ENCODE measurements around the gene ZFYVE21.

ZFYVE21 gene

DNA sequence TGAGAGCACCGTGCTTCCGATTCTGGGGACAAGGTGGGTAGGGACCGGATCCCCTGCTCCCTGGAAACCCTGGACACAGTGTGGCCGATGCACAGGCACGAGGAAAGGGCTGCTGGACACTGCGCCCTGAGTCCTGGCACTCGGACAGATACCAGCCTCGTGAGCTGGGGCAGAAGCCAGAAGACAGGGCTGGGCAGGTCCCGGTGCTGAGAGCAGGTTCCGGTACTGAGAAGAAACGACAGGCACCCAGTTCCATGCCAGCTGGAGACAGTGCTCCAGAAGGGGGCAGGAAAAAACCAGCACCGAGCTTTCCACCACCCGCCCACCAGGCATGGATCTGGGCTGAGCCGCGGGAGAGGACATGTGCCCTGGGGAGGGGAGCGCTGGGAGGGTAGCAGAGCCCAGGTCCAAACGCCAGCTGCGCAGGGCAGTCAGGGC, 6.8 kb upstream of the ZFYVE21 start:
- H3K4me3 ChIP-seq (ENCODE audit: low read depth, low read length): no peak overlapping the region
- H2BK120ac ChIP-seq (ENCODE audit: insufficient read depth, low read length, poor library complexity): no peak overlapping the region
- no peak for DNase-seq
- no peak overlapping the region for H2BK5ac ChIP-seq (ENCODE audit: low read depth, low read length, poor library complexity)
- peaks cover 4 to 12% of the 10 kb centered on the region in 2 experiments for H3K4me1 ChIP-seq (ENCODE audit: control insufficient read depth in 1 of 2, insufficient read depth in 2 of 2, low read length in 2 of 2)
- H4K8ac ChIP-seq (ENCODE audit: low read depth, low read length): no peak overlapping the region
- H3K79me2 ChIP-seq (ENCODE audit: control insufficient read depth, insufficient read depth, low read length, poor library complexity): no peaks in the 10 kb centered on the region
- peaks cover 58 to 64% of the 10 kb centered on the region in 2 experiments for H3K36me3 ChIP-seq (ENCODE audit: control insufficient read depth in 1 of 2, insufficient read depth in 2 of 2, low read length in 2 of 2)
- H2AK5ac ChIP-seq (ENCODE audit: low read length): no peak overlapping the region
- H3K79me1 ChIP-seq (ENCODE audit: low read length): no peaks in the 10 kb centered on the region
- no peak overlapping the region for H3K9ac ChIP-seq (ENCODE audit: low read length)
- no peak overlapping the region for H2AFZ ChIP-seq (ENCODE audit: insufficient read depth, low read length, poor library complexity)
- H3K4ac ChIP-seq (ENCODE audit: low read depth, low read length): no peak overlapping the region
- no peaks in the 10 kb centered on the region for H3K27me3 ChIP-seq (ENCODE audit: insufficient read depth, low read length)
- no peak overlapping the region for H3K27ac ChIP-seq (ENCODE audit: low read depth, low read length)
- H3K9me3 ChIP-seq (ENCODE audit: insufficient read depth, low read depth, low read length): no peaks in the 10 kb centered on the region
- no peak overlapping the region for H3K14ac ChIP-seq (ENCODE audit: low read length)
- H3K23ac ChIP-seq (ENCODE audit: low read length): no peak overlapping the region
- H3K4me2 ChIP-seq (ENCODE audit: low read length): no peak overlapping the region
- WGBS (ENCODE audit: extremely low coverage, insufficient coverage, insufficient read length): no CpG with 5 or more reads among the region's 18 CpGs
- no peak overlapping the region for H4K91ac ChIP-seq (ENCODE audit: low read depth, low read length)
- H4K12ac ChIP-seq (ENCODE audit: low read depth, low read length): no peak overlapping the region
- H2BK12ac ChIP-seq (ENCODE audit: low read length): no peak overlapping the region
- no peak overlapping the region for H3K18ac ChIP-seq (ENCODE audit: low read length)

GRCh38 chr14:103709814-103710213, 5.8 kb upstream of the ZFYVE21 start:
- Histone ChIP-seq H3K27me3 (ENCODE audit: insufficient read depth, low read length) (no peaks in the 10 kb centered on the region), H3K79me2 (ENCODE audit: control insufficient read depth, insufficient read depth, low read length, poor library complexity) (no peaks in the 10 kb centered on the region), H2AFZ (ENCODE audit: insufficient read depth, low read length, poor library complexity) (no peak overlapping the region), H3K18ac (ENCODE audit: low read length) (no peak overlapping the region), H4K91ac (ENCODE audit: low read depth, low read length) (no peak overlapping the region), H2BK12ac (ENCODE audit: low read length) (no peak overlapping the region), H3K23ac (ENCODE audit: low read length) (no peak overlapping the region), H3K4me1 (ENCODE audit: control insufficient read depth in 1 of 2, insufficient read depth in 2 of 2, low read length in 2 of 2) (peaks cover 4 to 16% of the 10 kb centered on the region in 2 experiments), H3K14ac (ENCODE audit: low read length) (no peak overlapping the region), H3K36me3 (ENCODE audit: control insufficient read depth in 1 of 2, insufficient read depth in 2 of 2, low read length in 2 of 2) (peaks cover 53 to 59% of the 10 kb centered on the region in 2 experiments), H3K9ac (ENCODE audit: low read length) (no peak overlapping the region), H3K4me3 (ENCODE audit: low read depth, low read length) (no peak overlapping the region), H3K4ac (ENCODE audit: low read depth, low read length) (no peak overlapping the region), H2AK5ac (ENCODE audit: low read length) (no peak overlapping the region), H3K9me3 (ENCODE audit: insufficient read depth, low read depth, low read length) (no peaks in the 10 kb centered on the region), H3K79me1 (ENCODE audit: low read length) (no peaks in the 10 kb centered on the region), H3K27ac (ENCODE audit: low read depth, low read length) (no peak overlapping the region), H3K4me2 (ENCODE audit: low read length) (no peak overlapping the region), H4K12ac (ENCODE audit: low read depth, low read length) (no peak overlapping the region), H2BK120ac (ENCODE audit: insufficient read depth, low read length, poor library complexity) (no peak overlapping the region), H4K8ac (ENCODE audit: low read depth, low read length) (no peak overlapping the region), H2BK5ac (ENCODE audit: low read depth, low read length, poor library complexity) (no peak overlapping the region)
- no CpG with 5 or more reads among the region's 15 CpGs for WGBS (ENCODE audit: extremely low coverage, insufficient coverage, insufficient read length)
- DNase-seq: no peak

- no peak overlapping the region for H4K91ac ChIP-seq (ENCODE audit: low read depth, low read length)
- H2BK5ac ChIP-seq (ENCODE audit: low read depth, low read length, poor library complexity): no peak overlapping the region
- H3K14ac ChIP-seq (ENCODE audit: low read length): no peak overlapping the region
- H3K4me2 ChIP-seq (ENCODE audit: low read length): no peak overlapping the region
- no peak overlapping the region for H3K4me3 ChIP-seq (ENCODE audit: low read depth, low read length)
- peaks cover 42 to 49% of the 10 kb centered on the region in 2 experiments for H3K36me3 ChIP-seq (ENCODE audit: control insufficient read depth in 1 of 2, insufficient read depth in 2 of 2, low read length in 2 of 2)
- peaks cover 2% of the 10 kb centered on the region for H3K79me1 ChIP-seq (ENCODE audit: low read length)
- no peaks in the 10 kb centered on the region for H3K27me3 ChIP-seq (ENCODE audit: insufficient read depth, low read length)
- H4K8ac ChIP-seq (ENCODE audit: low read depth, low read length): no peak overlapping the region
- H4K12ac ChIP-seq (ENCODE audit: low read depth, low read length): no peak overlapping the region
- H3K18ac ChIP-seq (ENCODE audit: low read length): no peak overlapping the region
- no peak overlapping the region for H2AK5ac ChIP-seq (ENCODE audit: low read length)
- no peak overlapping the region for H2AFZ ChIP-seq (ENCODE audit: insufficient read depth, low read length, poor library complexity)
- no peak overlapping the region for H3K23ac ChIP-seq (ENCODE audit: low read length)
- peaks cover 4 to 16% of the 10 kb centered on the region in 2 experiments for H3K4me1 ChIP-seq (ENCODE audit: control insufficient read depth in 1 of 2, insufficient read depth in 2 of 2, low read length in 2 of 2)
- H3K27ac ChIP-seq (ENCODE audit: low read depth, low read length): no peak overlapping the region
- no CpG with 5 or more reads among the region's 9 CpGs for WGBS (ENCODE audit: extremely low coverage, insufficient coverage, insufficient read length)
- H3K9me3 ChIP-seq (ENCODE audit: insufficient read depth, low read depth, low read length): no peaks in the 10 kb centered on the region
- H3K4ac ChIP-seq (ENCODE audit: low read depth, low read length): no peak overlapping the region
- peaks cover 4% of the 10 kb centered on the region for H3K79me2 ChIP-seq (ENCODE audit: control insufficient read depth, insufficient read depth, low read length, poor library complexity)
- no peak overlapping the region for H2BK12ac ChIP-seq (ENCODE audit: low read length)
- DNase-seq: no peak
- no peak overlapping the region for H3K9ac ChIP-seq (ENCODE audit: low read length)
- no peak overlapping the region for H2BK120ac ChIP-seq (ENCODE audit: insufficient read depth, low read length, poor library complexity)
These were observed 4.7 kb upstream of the ZFYVE21 start for GRCh38 chr14:103710771-103711377.

DNA sequence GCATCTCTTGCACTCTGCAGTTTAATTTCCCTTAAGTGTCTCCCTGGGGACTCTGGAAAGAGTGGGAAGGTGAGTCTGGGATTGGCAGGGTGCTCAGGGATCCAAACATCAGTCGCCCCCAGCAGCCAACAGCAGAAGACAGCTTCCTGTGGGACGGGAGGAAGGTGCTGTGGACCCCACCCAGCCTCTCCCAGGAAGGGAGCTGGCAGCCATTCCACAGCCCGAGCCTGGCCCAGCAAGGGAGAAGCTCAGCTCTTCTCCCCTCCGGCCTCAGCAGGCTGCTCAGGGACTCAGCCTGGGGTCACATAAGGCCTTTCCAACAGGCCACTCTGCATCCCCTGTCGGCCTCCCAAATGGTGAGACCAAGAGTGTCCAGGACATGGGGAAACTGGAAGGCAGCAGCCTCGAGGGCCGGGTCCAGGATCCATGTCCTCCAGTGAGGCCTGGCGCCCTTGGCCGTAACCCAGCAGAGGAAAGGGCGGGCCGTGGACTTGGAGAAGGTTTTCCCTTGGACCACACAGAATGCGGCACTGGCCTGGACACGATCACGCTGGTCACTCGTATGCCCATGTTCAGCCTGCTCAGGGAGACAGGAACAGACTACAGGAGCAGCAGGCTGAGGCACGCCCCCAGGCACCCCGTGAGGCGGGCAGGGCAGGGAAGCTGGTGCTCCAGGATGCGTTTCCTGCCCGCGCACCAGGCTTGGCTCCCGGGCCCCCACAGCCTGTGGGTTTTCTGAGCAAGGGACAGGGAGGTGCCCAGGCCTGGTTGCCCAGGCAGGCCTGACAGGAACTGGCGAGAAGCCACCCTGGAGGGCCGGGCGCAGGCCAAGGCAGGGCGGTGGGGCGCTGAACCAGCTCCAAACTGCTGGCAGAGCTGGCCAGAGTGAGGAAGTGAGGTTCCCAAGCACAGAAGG, 3.8 kb upstream of the ZFYVE21 start:
- no peak for DNase-seq
- Histone ChIP-seq H3K79me1 (ENCODE audit: low read length) (peaks cover 5% of the 10 kb centered on the region), H3K18ac (ENCODE audit: low read length) (no peak overlapping the region), H3K27ac (ENCODE audit: low read depth, low read length) (no peak overlapping the region), H3K14ac (ENCODE audit: low read length) (no peak overlapping the region), H2BK5ac (ENCODE audit: low read depth, low read length, poor library complexity) (no peak overlapping the region), H3K4ac (ENCODE audit: low read depth, low read length) (no peak overlapping the region), H3K36me3 (ENCODE audit: control insufficient read depth in 1 of 2, insufficient read depth in 2 of 2, low read length in 2 of 2) (peaks cover 34 to 40% of the 10 kb centered on the region in 2 experiments), H3K9ac (ENCODE audit: low read length) (no peak overlapping the region), H2BK12ac (ENCODE audit: low read length) (no peak overlapping the region), H3K79me2 (ENCODE audit: control insufficient read depth, insufficient read depth, low read length, poor library complexity) (peaks cover 10% of the 10 kb centered on the region), H2AFZ (ENCODE audit: insufficient read depth, low read length, poor library complexity) (no peak overlapping the region), H4K8ac (ENCODE audit: low read depth, low read length) (peak overlapping the region; percentile 2), H3K23ac (ENCODE audit: low read length) (no peak overlapping the region), H3K4me3 (ENCODE audit: low read depth, low read length) (no peak overlapping the region), H3K4me1 (ENCODE audit: control insufficient read depth in 1 of 2, insufficient read depth in 2 of 2, low read length in 2 of 2) (peaks cover 7 to 16% of the 10 kb centered on the region in 2 experiments), H2AK5ac (ENCODE audit: low read length) (no peak overlapping the region), H4K91ac (ENCODE audit: low read depth, low read length) (no peak overlapping the region), H3K9me3 (ENCODE audit: insufficient read depth, low read depth, low read length) (no peaks in the 10 kb centered on the region), H3K4me2 (ENCODE audit: low read length) (no peak overlapping the region), H3K27me3 (ENCODE audit: insufficient read depth, low read length) (no peaks in the 10 kb centered on the region), H2BK120ac (ENCODE audit: insufficient read depth, low read length, poor library complexity) (no peak overlapping the region), H4K12ac (ENCODE audit: low read depth, low read length) (no peak overlapping the region)
- WGBS (ENCODE audit: extremely low coverage, insufficient coverage, insufficient read length): no CpG with 5 or more reads among the region's 27 CpGs
